ENCODE data around the gene GADD45G.

The GADD45G gene

DNA sequence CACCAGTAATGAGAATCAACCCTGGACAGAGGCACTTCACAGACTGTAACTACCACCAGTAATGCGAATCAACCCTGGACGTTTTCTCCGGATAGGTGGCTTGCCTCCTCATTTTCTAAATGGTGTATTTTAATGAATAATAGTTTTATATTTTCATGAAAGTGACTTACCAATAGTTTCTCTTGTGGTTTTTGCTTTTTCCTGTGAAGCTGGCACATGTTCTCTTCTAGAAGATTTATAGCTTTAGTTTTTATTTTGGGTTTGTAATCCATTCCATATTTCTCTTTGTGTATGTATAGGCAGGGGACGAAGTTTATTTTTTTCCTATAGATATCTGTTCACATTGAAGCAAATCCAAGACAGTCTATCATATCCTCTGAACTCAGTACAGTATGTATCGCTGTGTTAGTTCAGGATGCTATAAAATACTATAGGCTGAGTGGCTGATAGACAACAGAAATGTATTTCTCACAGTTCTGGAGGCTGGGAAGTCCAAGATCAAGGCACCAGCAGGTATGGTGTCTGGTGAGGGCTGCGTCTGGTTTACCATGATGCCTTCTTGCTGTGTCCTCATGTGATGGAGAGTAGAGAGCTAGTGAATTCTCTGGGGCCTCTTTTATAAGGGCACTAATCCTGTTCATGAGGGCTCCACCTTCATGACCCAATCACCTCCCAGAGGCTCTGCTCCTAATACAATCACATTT is 46.5 kb upstream of the GADD45G start:
- ATAC-seq, result no peak
- no peak for TF ChIP-seq ZC3H10 (CRISPR knock-in tag; IDR thresholded peaks at IDR 0.05)
- no peak for TF ChIP-seq BACH2 (CRISPR knock-in tag; IDR thresholded peaks at IDR 0.05; ENCODE audit: borderline replicate concordance)
- no peak for TF ChIP-seq ESRRG (CRISPR knock-in tag; IDR thresholded peaks at IDR 0.05)
- TF ChIP-seq, protein P1, sequence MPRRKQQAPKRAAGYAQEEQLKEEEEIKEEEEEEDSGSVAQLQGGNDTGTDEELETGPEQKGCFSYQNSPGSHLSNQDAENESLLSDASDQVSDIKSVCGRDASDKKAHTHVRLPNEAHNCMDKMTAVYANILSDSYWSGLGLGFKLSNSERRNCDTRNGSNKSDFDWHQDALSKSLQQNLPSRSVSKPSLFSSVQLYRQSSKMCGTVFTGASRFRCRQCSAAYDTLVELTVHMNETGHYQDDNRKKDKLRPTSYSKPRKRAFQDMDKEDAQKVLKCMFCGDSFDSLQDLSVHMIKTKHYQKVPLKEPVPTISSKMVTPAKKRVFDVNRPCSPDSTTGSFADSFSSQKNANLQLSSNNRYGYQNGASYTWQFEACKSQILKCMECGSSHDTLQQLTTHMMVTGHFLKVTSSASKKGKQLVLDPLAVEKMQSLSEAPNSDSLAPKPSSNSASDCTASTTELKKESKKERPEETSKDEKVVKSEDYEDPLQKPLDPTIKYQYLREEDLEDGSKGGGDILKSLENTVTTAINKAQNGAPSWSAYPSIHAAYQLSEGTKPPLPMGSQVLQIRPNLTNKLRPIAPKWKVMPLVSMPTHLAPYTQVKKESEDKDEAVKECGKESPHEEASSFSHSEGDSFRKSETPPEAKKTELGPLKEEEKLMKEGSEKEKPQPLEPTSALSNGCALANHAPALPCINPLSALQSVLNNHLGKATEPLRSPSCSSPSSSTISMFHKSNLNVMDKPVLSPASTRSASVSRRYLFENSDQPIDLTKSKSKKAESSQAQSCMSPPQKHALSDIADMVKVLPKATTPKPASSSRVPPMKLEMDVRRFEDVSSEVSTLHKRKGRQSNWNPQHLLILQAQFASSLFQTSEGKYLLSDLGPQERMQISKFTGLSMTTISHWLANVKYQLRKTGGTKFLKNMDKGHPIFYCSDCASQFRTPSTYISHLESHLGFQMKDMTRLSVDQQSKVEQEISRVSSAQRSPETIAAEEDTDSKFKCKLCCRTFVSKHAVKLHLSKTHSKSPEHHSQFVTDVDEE (CRISPR knock-in tag; IDR thresholded peaks at IDR 0.05), result no peak
- no peak for TF ChIP-seq ARNTL (CRISPR knock-in tag; IDR thresholded peaks at IDR 0.05; ENCODE audit: borderline replicate concordance, low read depth)
- TF ChIP-seq, protein P2, sequence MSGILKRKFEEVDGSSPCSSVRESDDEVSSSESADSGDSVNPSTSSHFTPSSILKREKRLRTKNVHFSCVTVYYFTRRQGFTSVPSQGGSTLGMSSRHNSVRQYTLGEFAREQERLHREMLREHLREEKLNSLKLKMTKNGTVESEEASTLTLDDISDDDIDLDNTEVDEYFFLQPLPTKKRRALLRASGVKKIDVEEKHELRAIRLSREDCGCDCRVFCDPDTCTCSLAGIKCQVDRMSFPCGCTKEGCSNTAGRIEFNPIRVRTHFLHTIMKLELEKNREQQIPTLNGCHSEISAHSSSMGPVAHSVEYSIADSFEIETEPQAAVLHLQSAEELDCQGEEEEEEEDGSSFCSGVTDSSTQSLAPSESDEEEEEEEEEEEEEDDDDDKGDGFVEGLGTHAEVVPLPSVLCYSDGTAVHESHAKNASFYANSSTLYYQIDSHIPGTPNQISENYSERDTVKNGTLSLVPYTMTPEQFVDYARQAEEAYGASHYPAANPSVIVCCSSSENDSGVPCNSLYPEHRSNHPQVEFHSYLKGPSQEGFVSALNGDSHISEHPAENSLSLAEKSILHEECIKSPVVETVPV (CRISPR knock-in tag; IDR thresholded peaks at IDR 0.05), result no peak
- TF ChIP-seq, protein P3, sequence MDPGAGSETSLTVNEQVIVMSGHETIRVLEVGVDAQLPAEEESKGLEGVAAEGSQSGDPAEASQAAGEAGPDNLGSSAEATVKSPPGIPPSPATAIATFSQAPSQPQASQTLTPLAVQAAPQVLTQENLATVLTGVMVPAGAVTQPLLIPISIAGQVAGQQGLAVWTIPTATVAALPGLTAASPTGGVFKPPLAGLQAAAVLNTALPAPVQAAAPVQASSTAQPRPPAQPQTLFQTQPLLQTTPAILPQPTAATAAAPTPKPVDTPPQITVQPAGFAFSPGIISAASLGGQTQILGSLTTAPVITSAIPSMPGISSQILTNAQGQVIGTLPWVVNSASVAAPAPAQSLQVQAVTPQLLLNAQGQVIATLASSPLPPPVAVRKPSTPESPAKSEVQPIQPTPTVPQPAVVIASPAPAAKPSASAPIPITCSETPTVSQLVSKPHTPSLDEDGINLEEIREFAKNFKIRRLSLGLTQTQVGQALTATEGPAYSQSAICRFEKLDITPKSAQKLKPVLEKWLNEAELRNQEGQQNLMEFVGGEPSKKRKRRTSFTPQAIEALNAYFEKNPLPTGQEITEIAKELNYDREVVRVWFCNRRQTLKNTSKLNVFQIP (CRISPR knock-in tag; IDR thresholded peaks at IDR 0.05; ENCODE audit: borderline replicate concordance, low read depth), result no peak
- no peak for TF ChIP-seq TCF4 (CRISPR knock-in tag; IDR thresholded peaks at IDR 0.05; ENCODE audit: borderline replicate concordance)
- TF ChIP-seq GLIS3 (CRISPR knock-in tag; IDR thresholded peaks at IDR 0.05), result no peak
- TF ChIP-seq, protein P4, sequence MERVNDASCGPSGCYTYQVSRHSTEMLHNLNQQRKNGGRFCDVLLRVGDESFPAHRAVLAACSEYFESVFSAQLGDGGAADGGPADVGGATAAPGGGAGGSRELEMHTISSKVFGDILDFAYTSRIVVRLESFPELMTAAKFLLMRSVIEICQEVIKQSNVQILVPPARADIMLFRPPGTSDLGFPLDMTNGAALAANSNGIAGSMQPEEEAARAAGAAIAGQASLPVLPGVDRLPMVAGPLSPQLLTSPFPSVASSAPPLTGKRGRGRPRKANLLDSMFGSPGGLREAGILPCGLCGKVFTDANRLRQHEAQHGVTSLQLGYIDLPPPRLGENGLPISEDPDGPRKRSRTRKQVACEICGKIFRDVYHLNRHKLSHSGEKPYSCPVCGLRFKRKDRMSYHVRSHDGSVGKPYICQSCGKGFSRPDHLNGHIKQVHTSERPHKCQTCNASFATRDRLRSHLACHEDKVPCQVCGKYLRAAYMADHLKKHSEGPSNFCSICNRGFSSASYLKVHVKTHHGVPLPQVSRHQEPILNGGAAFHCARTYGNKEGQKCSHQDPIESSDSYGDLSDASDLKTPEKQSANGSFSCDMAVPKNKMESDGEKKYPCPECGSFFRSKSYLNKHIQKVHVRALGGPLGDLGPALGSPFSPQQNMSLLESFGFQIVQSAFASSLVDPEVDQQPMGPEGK (CRISPR knock-in tag; IDR thresholded peaks at IDR 0.05; ENCODE audit: borderline replicate concordance), result no peak
- TF ChIP-seq CSDC2 (CRISPR knock-in tag; IDR thresholded peaks at IDR 0.05), result no peak

DNA sequence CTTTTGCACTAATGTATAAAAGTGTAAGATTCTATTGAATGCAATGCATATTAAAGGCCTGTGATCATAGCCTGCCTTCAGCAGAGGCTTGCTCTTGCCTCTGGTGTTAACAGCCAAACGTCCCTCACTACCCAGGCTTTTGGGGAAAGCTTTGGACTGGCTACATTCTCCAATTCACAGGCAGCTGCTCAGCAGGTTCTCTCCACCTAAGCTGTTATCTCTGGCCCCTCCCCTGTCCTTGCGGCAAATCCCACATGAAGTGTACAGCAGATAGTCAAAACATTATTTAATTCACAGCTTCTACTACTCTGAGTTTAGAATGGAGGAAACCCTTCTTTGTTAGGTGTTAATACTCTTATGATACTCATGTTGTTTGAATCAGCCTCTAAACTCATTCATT is 45.9 kb upstream of the GADD45G start:
- TF ChIP-seq RARB (CRISPR knock-in tag; IDR thresholded peaks at IDR 0.05) (no peak), ZFP3 (CRISPR knock-in tag; IDR thresholded peaks at IDR 0.05) (no peak), ZFP30 (CRISPR knock-in tag; IDR thresholded peaks at IDR 0.05) (no peak), TCF4 (CRISPR knock-in tag; IDR thresholded peaks at IDR 0.05; ENCODE audit: borderline replicate concordance) (no peak), TOX (CRISPR knock-in tag; IDR thresholded peaks at IDR 0.05; ENCODE audit: borderline replicate concordance) (no peak)
- TF ChIP-seq, protein P5, sequence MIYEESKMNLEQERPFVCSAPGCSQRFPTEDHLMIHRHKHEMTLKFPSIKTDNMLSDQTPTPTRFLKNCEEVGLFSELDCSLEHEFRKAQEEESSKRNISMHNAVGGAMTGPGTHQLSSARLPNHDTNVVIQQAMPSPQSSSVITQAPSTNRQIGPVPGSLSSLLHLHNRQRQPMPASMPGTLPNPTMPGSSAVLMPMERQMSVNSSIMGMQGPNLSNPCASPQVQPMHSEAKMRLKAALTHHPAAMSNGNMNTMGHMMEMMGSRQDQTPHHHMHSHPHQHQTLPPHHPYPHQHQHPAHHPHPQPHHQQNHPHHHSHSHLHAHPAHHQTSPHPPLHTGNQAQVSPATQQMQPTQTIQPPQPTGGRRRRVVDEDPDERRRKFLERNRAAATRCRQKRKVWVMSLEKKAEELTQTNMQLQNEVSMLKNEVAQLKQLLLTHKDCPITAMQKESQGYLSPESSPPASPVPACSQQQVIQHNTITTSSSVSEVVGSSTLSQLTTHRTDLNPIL (CRISPR knock-in tag; IDR thresholded peaks at IDR 0.05; ENCODE audit: low read depth), result no peak
- no peak for ATAC-seq

DNA sequence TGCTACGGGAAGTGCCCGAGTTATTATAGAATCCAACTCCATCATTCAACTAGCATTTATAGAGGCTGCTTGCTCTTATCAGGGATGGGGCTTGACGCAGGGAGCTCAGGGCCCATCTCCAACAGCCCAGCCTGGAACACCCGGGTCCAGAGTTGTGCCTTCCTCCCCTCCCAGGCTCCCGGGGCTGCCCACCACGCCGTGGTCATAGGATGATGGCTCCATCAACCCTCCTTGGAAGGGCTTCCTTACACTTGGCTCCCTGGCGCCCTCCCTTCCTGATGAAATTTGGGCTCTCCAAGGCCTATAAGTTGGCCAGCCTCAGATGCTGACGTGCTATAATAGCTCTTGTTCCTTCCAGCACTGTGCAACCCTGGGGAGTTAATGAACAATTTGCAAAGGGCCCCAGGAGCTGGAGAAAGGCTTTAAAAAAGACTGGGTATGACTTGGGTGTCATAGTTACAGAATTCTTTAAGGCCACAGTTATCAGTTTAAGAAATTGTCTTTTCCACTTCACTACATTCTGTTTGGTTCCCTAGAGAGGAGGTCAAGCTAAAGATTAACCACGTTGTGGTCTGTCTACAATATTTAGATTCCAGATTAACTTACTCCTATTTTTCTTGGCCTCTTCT is 42.5 kb upstream of the GADD45G start:
- no peak for ATAC-seq
- TF ChIP-seq RARB (CRISPR knock-in tag; IDR thresholded peaks at IDR 0.05) (no peak), ZFP30 (CRISPR knock-in tag; IDR thresholded peaks at IDR 0.05) (no peak), OSR1 (CRISPR knock-in tag; IDR thresholded peaks at IDR 0.05) (no peak), ESRRG (CRISPR knock-in tag; IDR thresholded peaks at IDR 0.05) (no peak), GLIS3 (CRISPR knock-in tag; IDR thresholded peaks at IDR 0.05) (no peak), SNAI2 (CRISPR knock-in tag; IDR thresholded peaks at IDR 0.05) (no peak), ZNF8 (CRISPR knock-in tag; IDR thresholded peaks at IDR 0.05) (no peak), BACH2 (CRISPR knock-in tag; IDR thresholded peaks at IDR 0.05; ENCODE audit: borderline replicate concordance) (no peak), ZNF70 (CRISPR knock-in tag; IDR thresholded peaks at IDR 0.05) (no peak), PPARA (CRISPR knock-in tag; IDR thresholded peaks at IDR 0.05; ENCODE audit: borderline replicate concordance) (no peak), TOX (CRISPR knock-in tag; IDR thresholded peaks at IDR 0.05; ENCODE audit: borderline replicate concordance) (no peak), ARNTL (CRISPR knock-in tag; IDR thresholded peaks at IDR 0.05; ENCODE audit: borderline replicate concordance, low read depth) (no peak), ZFP3 (CRISPR knock-in tag; IDR thresholded peaks at IDR 0.05) (no peak)
- TF ChIP-seq, protein P4 (CRISPR knock-in tag; IDR thresholded peaks at IDR 0.05; ENCODE audit: borderline replicate concordance), result no peak
- TF ChIP-seq, protein P2 (CRISPR knock-in tag; IDR thresholded peaks at IDR 0.05), result no peak

All from SK-N-SH treated with all-trans-retinoic acid at 6 μM for 48 hours (cell line).